CD4-positive, alpha-beta memory T cell (primary cell): ENCODE results near the gene NPFFR1. TPM values are rescaled to one million over a fixed set of nuclear protein-coding genes. Genes with fewer than 3 reads are reported as not detected.

Source experiments
- CTCF ChIA-PET: fragments of 350-600 bp; sonication (Branson Sonifier 250); formaldehyde crosslinking; loops from one replicate; lab custom pipeline; 2021; ENCODE audit warnings: inconsistent platforms; ENCODE audit not compliant: partially characterized antibody; lab: Charles Lee
- POLR2A ChIA-PET: fragments of 350-600 bp; sonication (Branson Sonifier 250); formaldehyde crosslinking; loops from one replicate; lab custom pipeline; 2021; ENCODE audit not compliant: partially characterized antibody; lab: Charles Lee
- DNase-seq, 5 donors: peaks; one replicate each; pipeline versions ENCODE4 v3.0.0 to v3.0.0-alpha.2; 2020 to 2022; ENCODE audit warnings: mixed read lengths in 1 of 5
- H3K27ac ChIP-seq: one replicate; pipeline ENCODE4 v1.7.0; 2013; ENCODE audit warnings: low read depth, low read length
- H3K27me3 ChIP-seq: 2 replicates; pipeline ENCODE4 v1.7.0; 2013; ENCODE audit warnings: mild to moderate bottlenecking, low read length, moderate library complexity; ENCODE audit not compliant: insufficient read depth
- H3K36me3 ChIP-seq: 2 replicates; pipeline ENCODE4 v1.7.0; 2013; ENCODE audit warnings: mild to moderate bottlenecking, low read length, moderate library complexity; ENCODE audit not compliant: insufficient read depth
- H3K4me1 ChIP-seq: 2 replicates; pipeline ENCODE4 v1.7.0; 2013; ENCODE audit warnings: mild to moderate bottlenecking, low read length, moderate library complexity; ENCODE audit not compliant: insufficient read depth
- H3K4me3 ChIP-seq, 2 donors: one replicate each; pipeline ENCODE4 v1.7.0; 2013; ENCODE audit warnings: low read length in 2 of 2, mild to moderate bottlenecking in 1 of 2
- H3K9me3 ChIP-seq, 2 donors: one replicate each; pipeline ENCODE4 v1.7.0; 2013; ENCODE audit warnings: low read length in 2 of 2, control low read depth in 1 of 2; ENCODE audit not compliant: control insufficient read depth in 1 of 2
- H3K27ac Mint-ChIP-seq, 7 donors: one replicate each; pipeline ENCODE4 v1.8.0; 2020 to 2021; ENCODE audit warnings: mixed read lengths in 7 of 7, mild to moderate bottlenecking in 6 of 7, inconsistent platforms in 3 of 7, moderate library complexity in 3 of 7
- H3K27me3 Mint-ChIP-seq, 2 donors: one replicate each; pipeline ENCODE4 v1.8.0; 2020 to 2021; ENCODE audit warnings: mixed read lengths in 2 of 2
- H3K36me3 Mint-ChIP-seq, 2 donors: one replicate each; pipeline ENCODE4 v1.8.0; 2020 to 2021; ENCODE audit warnings: mixed read lengths in 2 of 2, inconsistent platforms in 1 of 2, mild to moderate bottlenecking in 1 of 2
- H3K4me1 Mint-ChIP-seq, 4 donors: one replicate each; pipeline ENCODE4 v1.8.0; 2020 to 2021; ENCODE audit warnings: mixed read lengths in 4 of 4, mild to moderate bottlenecking in 1 of 4
- H3K4me3 Mint-ChIP-seq, 8 donors: one replicate each; pipeline ENCODE4 v1.8.0; 2020 to 2021; ENCODE audit warnings: mixed read lengths in 8 of 8, mild to moderate bottlenecking in 7 of 8, moderate library complexity in 6 of 8, inconsistent platforms in 3 of 8
- H3K9me3 Mint-ChIP-seq, 8 donors: one replicate each; pipeline ENCODE4 v1.8.0; 2020 to 2021; ENCODE audit warnings: mixed read lengths in 8 of 8, mild to moderate bottlenecking in 5 of 8, inconsistent platforms in 3 of 8, moderate library complexity in 1 of 8
- intact Hi-C: fragments of 100-400 bp; cut with micrococcal nuclease; formaldehyde crosslinking; loops from one replicate; pipeline ENCODE4 v1.15.1; 2023
- polyA plus RNA-seq, 2 donors: library from polyadenylated mRNA; unstranded; fragments of 300-500 nt; fragmentation: Illumina TruSeq; gene quantifications; one replicate each; pipeline ENCODE4 v1.2.3, GENCODE V29; 2021
- total RNA-seq, 2 experiments: library from RNA; stranded (reverse); gene quantifications; one replicate each; pipeline ENCODE4 v1.2.3, GENCODE V29; 2021

The NPFFR1 gene
- total and polyA plus RNA-seq, 4 experiments from 2014 or later, result not detected

GRCh38 chr10:70321233-70321632, 37.4 kb upstream of the NPFFR1 start:
- no peaks in the 10 kb centered on the region for H3K36me3 ChIP-seq
- no peak overlapping the region for H3K27ac ChIP-seq
- H3K27ac Mint-ChIP-seq, result no peak overlapping the region
- intact Hi-C loops, result no loop called here
- peaks cover 6 to 20% (median 9%) of the 10 kb centered on the region in 4 donors for H3K4me1 Mint-ChIP-seq
- no peak overlapping the region for H3K4me3 ChIP-seq
- no peaks in the 10 kb centered on the region for H3K27me3 Mint-ChIP-seq
- no peaks in the 10 kb centered on the region for H3K27me3 ChIP-seq
- CTCF ChIA-PET, result interaction anchor here (1.0 kb wide), 1 partner anchor 31 kb away, joined by 3 read pairs; no protein-coding TSS in a partner anchor
- no peak overlapping the region for H3K4me3 Mint-ChIP-seq
- no peaks in the 10 kb centered on the region for H3K9me3 ChIP-seq
- H3K36me3 Mint-ChIP-seq, result no peaks in the 10 kb centered on the region
- H3K9me3 Mint-ChIP-seq, result no peaks in the 10 kb centered on the region
- DNase-seq, result no peak
- POLR2A ChIA-PET, result no interaction called here
- H3K4me1 ChIP-seq, result peaks cover 9% of the 10 kb centered on the region

DNA sequence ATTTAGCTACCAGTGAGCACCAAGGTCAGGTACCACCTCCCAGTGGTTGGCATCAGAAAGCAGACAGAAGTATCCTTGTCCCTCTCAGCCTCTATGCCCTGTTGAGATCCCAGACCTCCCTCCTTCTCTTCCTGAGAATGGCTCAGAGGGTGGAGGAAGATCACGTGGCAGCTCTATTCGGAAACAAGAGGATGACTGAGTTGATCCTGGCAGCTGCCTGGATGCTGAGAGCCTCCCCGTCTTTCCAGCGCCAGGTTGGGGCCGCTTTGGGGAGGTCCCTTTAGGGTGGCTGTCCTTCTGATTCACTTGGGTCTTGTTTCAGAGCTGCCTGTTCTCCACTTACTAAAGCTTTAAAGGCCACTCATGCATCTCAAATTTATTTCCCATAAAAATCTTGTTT, 36.9 kb upstream of the NPFFR1 start:
- no peak overlapping the region for H3K27ac Mint-ChIP-seq
- intact Hi-C loops, result no loop called here
- Histone ChIP-seq H3K36me3 (no peaks in the 10 kb centered on the region), H3K27me3 (no peaks in the 10 kb centered on the region), H3K4me3 (no peak overlapping the region), H3K27ac (no peak overlapping the region), H3K4me1 (peaks cover 9% of the 10 kb centered on the region), H3K9me3 (no peaks in the 10 kb centered on the region)
- ChIA-PET POLR2A (no interaction called here), CTCF (interaction anchor here (1.0 kb wide), 1 partner anchor 31 kb away, joined by 3 read pairs; no protein-coding TSS in a partner anchor)
- H3K36me3 Mint-ChIP-seq, result no peaks in the 10 kb centered on the region
- DNase-seq, result no peak
- H3K9me3 Mint-ChIP-seq, result no peaks in the 10 kb centered on the region
- H3K4me3 Mint-ChIP-seq, result no peak overlapping the region
- H3K27me3 Mint-ChIP-seq, result no peaks in the 10 kb centered on the region
- peaks cover 4 to 20% (median 9%) of the 10 kb centered on the region in 4 donors for H3K4me1 Mint-ChIP-seq

GRCh38 chr10:70319824-70320223, 36.0 kb upstream of the NPFFR1 start:
- no peaks in the 10 kb centered on the region for H3K36me3 ChIP-seq
- H3K4me1 ChIP-seq, result peaks cover 9% of the 10 kb centered on the region
- no peak for DNase-seq
- intact Hi-C loops, result no loop called here
- H3K9me3 ChIP-seq, result no peaks in the 10 kb centered on the region
- peaks cover 3 to 20% (median 9%) of the 10 kb centered on the region in 4 donors for H3K4me1 Mint-ChIP-seq
- ChIA-PET POLR2A (no interaction called here), CTCF (no interaction called here)
- H3K4me3 Mint-ChIP-seq, result no peak overlapping the region
- H3K36me3 Mint-ChIP-seq, result no peaks in the 10 kb centered on the region
- H3K27me3 ChIP-seq, result no peaks in the 10 kb centered on the region
- H3K4me3 ChIP-seq, result no peak overlapping the region
- no peaks in the 10 kb centered on the region for H3K9me3 Mint-ChIP-seq
- no peak overlapping the region for H3K27ac ChIP-seq
- peak overlapping the region in 1 of 7 donors; percentile 17 for H3K27ac Mint-ChIP-seq
- no peaks in the 10 kb centered on the region for H3K27me3 Mint-ChIP-seq

DNA sequence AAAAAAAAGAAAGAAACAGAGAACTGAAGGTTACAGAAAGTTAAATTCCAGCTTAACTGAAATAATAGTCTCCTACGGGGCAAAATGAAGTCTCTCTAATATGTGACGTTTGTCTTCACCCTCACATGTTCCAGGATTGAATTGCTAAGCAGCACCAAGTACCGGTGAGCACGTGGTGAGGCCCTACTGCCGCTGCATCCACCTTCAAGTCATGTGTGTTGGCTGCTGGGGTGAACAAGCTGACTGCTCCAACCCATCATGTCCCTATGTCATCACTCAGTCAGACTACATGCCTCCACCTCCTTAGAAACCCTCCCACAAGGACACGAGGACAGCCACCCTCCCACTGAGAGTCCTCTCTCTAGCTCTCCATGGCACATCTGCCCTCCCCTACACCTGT, 35.4 kb upstream of the NPFFR1 start:
- Histone ChIP-seq H3K9me3 (no peaks in the 10 kb centered on the region), H3K4me1 (peaks cover 9% of the 10 kb centered on the region), H3K27ac (no peak overlapping the region), H3K27me3 (no peaks in the 10 kb centered on the region), H3K36me3 (no peaks in the 10 kb centered on the region), H3K4me3 (no peak overlapping the region)
- H3K27me3 Mint-ChIP-seq, result no peaks in the 10 kb centered on the region
- no peaks in the 10 kb centered on the region for H3K36me3 Mint-ChIP-seq
- peak overlapping the region in 1 of 7 donors; percentile 12 for H3K27ac Mint-ChIP-seq
- H3K4me3 Mint-ChIP-seq, result no peak overlapping the region
- ChIA-PET POLR2A (no interaction called here), CTCF (no interaction called here)
- H3K9me3 Mint-ChIP-seq, result no peaks in the 10 kb centered on the region
- H3K4me1 Mint-ChIP-seq, result peaks cover 3 to 20% (median 9%) of the 10 kb centered on the region in 4 donors
- DNase-seq, result no peak
- intact Hi-C loops, result no loop called here

GRCh38 chr10:70317943-70318318, 34.1 kb upstream of the NPFFR1 start:
- H3K27me3 Mint-ChIP-seq, result no peaks in the 10 kb centered on the region
- Histone ChIP-seq H3K9me3 (no peaks in the 10 kb centered on the region), H3K4me3 (no peak overlapping the region), H3K4me1 (peaks cover under 1% of the 10 kb centered on the region), H3K36me3 (no peaks in the 10 kb centered on the region), H3K27me3 (no peaks in the 10 kb centered on the region), H3K27ac (no peak overlapping the region)
- no peak overlapping the region for H3K27ac Mint-ChIP-seq
- H3K36me3 Mint-ChIP-seq, result no peaks in the 10 kb centered on the region
- intact Hi-C loops, result no loop called here
- H3K4me1 Mint-ChIP-seq, result peaks cover 1 to 11% (median 2%) of the 10 kb centered on the region in 4 donors
- no peak overlapping the region for H3K4me3 Mint-ChIP-seq
- ChIA-PET POLR2A (no interaction called here), CTCF (no interaction called here)
- peaks cover 0 to 2% (median 0%) of the 10 kb centered on the region in 8 donors for H3K9me3 Mint-ChIP-seq
- no peak for DNase-seq

DNA sequence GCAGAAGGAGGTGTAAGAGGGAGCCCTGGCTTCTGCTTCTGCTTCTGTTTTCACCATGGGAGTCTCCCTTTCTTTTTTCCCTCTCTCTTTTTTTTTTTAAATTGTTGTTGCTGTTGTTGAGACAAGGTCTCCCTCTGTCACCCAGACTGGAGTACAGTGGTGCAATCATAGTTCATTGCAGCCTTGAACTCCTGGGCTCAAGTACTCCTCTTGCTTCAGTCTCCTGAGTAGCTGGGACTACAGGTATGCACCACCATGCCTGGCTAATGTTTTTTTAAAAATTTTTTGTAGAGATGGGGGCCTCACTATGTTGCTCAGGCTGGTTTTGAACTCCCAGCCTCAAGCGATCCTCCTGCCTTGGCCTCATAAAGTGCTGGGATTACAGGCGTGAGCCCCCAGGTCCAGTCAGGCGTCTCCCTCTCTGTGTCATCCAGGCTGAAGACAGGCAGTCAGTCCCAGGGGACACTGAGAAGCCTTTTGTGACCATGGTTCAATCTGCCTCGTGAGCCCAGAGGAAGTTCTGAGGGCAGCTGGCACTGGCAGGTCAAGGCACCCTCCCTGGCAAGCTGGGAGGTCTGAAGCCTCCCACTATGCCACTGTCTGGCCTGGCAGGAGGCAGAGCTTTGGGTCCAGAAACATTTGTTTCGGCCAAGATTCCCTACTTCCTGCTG, 33.6 kb upstream of the NPFFR1 start:
- Histone ChIP-seq H3K4me3 (no peak overlapping the region), H3K9me3 (no peaks in the 10 kb centered on the region), H3K4me1 (no peaks in the 10 kb centered on the region), H3K27ac (no peak overlapping the region), H3K27me3 (no peaks in the 10 kb centered on the region), H3K36me3 (no peaks in the 10 kb centered on the region)
- no peak overlapping the region for H3K4me3 Mint-ChIP-seq
- no peak for DNase-seq
- no peak overlapping the region for H3K27ac Mint-ChIP-seq
- no peaks in the 10 kb centered on the region for H3K27me3 Mint-ChIP-seq
- H3K9me3 Mint-ChIP-seq, result peaks cover 0 to 2% (median 0%) of the 10 kb centered on the region in 8 donors
- ChIA-PET POLR2A (no interaction called here), CTCF (no interaction called here)
- no peaks in the 10 kb centered on the region for H3K36me3 Mint-ChIP-seq
- intact Hi-C loops, result no loop called here
- peaks cover 0 to 6% (median 0%) of the 10 kb centered on the region in 4 donors for H3K4me1 Mint-ChIP-seq

- no peak overlapping the region for H3K4me3 Mint-ChIP-seq
- H3K9me3 Mint-ChIP-seq, result peaks cover 0 to 2% (median 0%) of the 10 kb centered on the region in 8 donors
- H3K27ac ChIP-seq, result no peak overlapping the region
- no peak overlapping the region for H3K4me3 ChIP-seq
- ChIA-PET POLR2A (no interaction called here), CTCF (interaction anchor here (1.8 kb wide), 1 partner anchor 49 kb away, joined by 4 read pairs; no protein-coding TSS in a partner anchor)
- no peaks in the 10 kb centered on the region for H3K4me1 ChIP-seq
- H3K36me3 ChIP-seq, result no peaks in the 10 kb centered on the region
- H3K9me3 ChIP-seq, result no peaks in the 10 kb centered on the region
- no peak for DNase-seq
- H3K36me3 Mint-ChIP-seq, result no peaks in the 10 kb centered on the region
- intact Hi-C loops, result no loop called here
- H3K27me3 ChIP-seq, result no peaks in the 10 kb centered on the region
- H3K27me3 Mint-ChIP-seq, result no peaks in the 10 kb centered on the region
- H3K27ac Mint-ChIP-seq, result no peak overlapping the region
- no peaks in the 10 kb centered on the region for H3K4me1 Mint-ChIP-seq
Measured at GRCh38 chr10:70315815-70316214, 32.0 kb upstream of the NPFFR1 start.
